Limb (tissue), 2 donors: ENCODE measurements around the gene FAM53B.
A peak's percentile ranks its signal among the peaks of the same experiment; 100 is the strongest.

Experiments
- DNase-seq, 2 donors: peaks; one replicate each; pipeline ENCODE4 v3.0.0-alpha.2; 2016; ENCODE audit errors: extremely low spot score in 2 of 2

The FAM53B gene

DNA sequence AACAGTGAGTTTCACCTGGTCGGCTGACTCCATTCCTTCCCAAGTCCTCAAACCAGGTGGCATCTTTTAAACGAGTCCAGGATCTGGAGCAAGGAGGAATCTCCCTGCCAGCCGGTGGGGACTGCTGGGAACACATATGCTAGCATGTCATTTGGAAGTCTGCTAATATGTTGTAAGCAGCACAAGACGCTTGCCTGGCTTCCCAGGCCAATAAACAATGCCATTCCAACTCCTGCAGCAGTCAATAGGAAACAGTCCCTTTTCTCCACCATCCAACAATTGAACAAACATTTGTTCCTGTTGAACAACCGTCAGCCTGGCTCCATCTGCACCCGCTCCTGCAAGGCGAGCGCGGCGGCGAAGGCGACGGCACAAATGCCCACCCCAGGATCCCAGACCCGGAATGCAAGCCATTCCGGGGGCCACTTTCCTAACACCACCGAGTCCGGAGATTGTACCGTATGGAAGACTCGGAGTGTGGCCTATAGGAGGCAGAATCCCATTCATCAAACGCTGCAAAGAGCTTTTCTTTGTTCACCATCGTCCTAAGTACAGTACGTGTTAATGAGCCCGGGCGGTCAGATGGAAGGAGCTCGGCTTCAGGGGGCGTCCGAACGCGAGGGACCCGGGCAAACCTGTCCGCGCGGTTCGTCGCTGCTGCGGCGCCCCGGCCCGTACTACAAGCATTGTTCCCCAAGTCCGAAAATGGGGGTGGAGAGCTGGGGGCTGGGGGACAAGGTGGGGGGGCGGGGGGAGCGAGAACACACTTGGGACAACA lies 1.6 kb downstream of the FAM53B start:
- DNase-seq: no peak

DNA sequence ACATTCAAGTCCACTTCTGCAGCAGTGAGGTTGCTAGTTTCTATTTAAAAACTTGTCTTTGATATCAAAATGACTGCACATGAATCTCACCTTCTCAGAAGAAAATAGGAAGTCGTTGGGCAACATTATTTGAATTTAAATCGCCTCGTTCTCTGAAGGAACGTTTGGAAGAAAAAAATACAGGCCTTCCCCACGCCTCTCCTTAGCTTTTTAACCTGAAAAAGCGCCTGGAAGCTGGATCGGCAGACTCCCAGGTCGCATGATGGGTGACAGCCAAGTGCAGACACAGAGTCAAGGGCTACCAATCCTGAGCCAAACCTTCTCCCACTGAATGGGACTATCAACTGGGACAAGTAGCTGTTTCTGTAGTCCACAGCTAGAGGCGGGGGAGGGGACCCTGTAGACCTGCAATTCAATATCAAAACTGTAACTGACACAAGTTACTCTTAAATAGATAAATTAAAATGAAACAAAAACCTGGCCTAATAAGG lies 2.2 kb downstream of the FAM53B start:
- no peak for DNase-seq

DNA sequence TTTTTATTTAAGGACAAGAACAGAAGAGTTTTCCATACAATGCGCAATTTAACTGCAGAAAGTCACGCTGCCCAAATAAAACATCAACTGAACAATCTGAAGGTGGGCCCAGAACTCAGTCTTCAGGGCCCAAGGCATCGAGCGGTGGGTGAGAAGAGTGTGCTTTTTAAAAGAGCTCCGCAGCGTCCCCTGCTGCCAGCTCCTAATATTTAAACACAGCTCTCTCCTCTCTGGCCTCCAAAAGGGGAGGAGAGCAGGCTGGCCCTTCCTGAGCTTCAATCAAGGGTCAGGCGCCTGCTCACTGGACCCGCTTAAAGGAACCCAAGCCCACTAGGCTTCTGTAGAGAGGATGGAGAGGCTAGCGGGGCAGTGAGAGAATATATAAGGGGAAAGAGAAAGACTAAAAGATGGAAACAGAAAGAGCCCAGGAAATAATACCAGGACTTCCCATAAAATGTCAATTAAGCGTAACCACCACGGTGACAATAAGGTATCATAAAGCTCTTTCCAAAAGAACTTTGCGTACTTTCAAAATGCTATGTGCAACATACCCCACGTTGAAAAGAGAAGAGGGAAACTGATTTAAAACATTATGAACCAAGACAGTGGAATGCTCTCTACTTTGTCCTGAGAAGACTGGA lies 2.8 kb downstream of the FAM53B start:
- peak; percentile 81 to 86 for DNase-seq

DNA sequence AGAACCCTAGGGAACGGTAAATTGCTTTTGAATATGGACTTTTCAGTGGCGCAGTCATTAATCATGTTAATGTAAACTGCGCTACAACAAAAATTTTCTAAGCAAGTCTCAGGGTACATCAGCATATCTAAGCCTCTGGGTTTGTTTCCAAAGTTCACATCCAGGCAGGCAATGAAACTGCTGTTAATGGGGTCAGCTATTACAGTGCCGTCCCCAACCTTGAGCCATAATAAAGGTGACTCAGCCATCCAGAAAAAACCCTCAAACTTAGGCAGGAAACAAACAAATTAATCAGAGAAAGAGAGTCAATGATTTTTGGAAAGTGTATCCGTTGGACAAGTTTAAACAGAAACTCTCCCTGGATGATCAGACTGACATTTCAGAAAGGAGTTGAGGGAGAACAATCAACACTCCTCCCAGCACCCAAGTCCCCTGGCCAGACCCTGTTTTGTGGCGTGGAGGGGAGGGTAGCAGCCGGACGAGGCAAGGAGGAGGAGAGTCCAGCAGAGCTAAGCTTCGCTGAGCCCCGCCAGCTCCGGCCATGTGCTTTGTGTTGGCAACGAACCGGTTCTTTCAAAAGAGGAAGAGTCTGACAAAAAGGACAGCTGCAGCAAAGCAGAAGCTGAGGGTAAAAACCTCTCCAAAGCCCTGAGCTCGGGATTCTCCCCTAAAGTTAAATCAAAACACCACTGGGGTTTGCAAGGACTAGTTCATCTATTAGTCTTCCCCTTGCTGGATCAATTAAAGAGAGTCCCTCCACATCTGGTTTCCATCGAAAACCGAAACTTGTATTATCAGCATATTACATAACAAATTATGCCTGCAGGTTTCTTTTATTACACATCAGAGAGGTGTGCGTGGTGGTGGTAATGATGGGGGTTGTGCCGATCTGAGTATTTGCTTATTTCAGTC lies 3.6 kb downstream of the FAM53B start:
- DNase-seq: peak in 1 of 2 donors; percentile 58

DNA sequence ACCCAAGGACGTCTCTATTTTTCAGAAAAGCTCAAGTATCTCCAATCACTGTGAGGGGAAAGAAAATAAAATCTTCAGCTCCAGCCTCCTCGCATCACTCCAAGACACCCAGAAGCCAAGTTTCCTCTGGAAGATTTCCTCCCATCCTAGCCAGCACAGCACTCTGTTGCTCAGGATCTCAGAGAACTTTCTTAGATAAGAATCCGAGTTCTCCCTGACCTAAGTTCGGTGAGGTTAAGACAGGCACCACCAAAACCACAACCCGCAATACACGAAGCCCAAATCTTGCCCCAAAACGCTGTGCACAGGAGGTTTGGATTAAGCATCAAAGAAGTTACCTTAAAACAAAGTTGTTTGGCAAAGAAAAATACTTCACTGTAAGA lies 4.2 kb downstream of the FAM53B start:
- DNase-seq: no peak

DNA sequence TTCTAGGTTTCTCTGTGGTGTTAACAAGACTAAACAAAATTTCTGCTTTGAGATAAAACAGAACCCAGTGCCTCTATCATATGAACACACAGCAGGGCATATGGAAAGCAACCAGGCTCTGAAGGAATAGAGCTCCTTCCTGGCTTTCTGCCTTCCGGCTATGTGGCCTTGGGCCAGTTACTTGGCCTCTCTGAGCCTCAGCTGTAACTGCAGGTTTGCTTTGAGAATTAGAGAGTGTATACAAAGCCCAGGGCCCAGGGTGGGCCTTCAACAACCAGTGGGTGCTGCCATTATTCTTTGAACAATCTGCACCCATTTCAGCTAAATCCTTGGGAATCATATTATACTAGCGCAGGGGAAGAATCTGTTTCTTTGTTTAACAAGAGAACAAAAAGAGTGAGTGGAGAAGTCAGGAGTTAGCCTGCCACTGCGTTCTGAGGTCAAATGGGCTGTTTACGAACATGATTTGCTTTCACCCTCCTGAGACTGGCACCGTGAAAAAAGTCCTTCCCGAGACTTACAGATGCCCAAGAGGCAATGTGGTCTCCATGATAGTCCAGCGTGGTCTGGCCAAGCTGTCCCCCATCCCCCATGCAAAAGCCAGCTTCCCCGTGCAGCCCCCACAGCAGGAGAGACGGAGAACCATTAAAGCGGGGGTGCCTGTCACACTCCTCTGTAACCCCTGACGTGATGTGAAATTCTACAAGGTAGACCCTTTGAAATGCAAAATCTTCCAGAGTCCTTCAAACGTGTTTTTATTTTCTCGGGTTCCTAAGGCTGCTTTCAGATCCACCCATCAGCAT lies 4.9 kb downstream of the FAM53B start:
- DNase-seq: no peak

DNA sequence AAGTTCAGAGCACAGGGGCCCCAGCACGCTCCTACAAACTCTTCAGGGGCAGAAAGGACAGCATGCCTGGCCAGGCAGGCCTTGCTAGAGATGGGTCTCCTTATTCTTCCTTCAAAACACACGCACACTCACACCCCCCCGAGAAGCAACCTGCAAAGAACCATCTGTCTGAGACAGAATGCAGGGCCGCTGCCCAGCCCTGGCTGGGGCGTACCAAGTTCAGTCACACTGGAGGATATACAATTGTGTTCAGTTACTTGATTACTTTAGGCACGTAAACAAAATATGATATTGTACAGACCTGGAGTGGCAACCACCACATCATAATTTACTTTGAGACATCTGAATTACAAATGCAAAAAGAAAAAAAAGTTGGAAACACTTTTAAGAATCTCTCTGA lies 5.7 kb downstream of the FAM53B start:
- DNase-seq: no peak

DNA sequence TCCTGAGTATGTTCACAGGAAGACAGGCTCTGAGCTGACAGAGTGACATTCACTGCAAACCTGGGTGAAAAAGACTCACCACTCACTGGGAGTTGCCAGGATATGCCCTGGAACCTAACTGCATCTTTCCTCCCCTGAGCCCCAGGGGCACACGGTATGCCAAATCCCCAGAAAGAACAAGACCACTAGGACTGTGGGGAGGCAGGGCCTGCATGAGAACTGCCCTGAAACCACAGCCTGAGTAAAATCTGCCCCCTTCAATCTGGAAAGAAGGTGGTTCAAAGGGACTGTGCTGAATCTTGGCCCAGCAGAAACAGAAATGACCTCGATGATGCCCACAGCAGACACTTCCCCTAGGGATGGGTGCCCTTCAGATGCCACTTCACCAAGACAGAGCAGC lies 6.5 kb downstream of the FAM53B start:
- DNase-seq: no peak

DNA sequence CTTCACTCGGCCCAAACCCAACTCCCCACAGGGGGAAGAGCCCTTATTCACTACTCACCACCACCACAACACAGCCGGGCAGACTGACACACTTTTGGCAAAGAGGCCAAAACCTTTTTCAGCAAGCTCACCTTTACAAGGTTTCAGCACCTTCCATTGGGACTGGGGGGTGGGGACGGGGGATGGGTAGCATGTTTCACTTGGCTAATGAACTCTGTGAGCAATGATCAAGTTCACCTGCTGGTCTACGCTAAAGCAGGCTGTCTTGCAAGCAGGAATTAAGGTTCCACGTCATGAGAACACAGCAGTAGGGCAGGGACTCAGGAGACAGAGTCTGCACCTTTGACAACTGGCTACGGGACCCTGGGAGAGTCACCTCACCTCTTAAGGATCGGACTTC lies 7.0 kb downstream of the FAM53B start:
- DNase-seq: no peak

DNA sequence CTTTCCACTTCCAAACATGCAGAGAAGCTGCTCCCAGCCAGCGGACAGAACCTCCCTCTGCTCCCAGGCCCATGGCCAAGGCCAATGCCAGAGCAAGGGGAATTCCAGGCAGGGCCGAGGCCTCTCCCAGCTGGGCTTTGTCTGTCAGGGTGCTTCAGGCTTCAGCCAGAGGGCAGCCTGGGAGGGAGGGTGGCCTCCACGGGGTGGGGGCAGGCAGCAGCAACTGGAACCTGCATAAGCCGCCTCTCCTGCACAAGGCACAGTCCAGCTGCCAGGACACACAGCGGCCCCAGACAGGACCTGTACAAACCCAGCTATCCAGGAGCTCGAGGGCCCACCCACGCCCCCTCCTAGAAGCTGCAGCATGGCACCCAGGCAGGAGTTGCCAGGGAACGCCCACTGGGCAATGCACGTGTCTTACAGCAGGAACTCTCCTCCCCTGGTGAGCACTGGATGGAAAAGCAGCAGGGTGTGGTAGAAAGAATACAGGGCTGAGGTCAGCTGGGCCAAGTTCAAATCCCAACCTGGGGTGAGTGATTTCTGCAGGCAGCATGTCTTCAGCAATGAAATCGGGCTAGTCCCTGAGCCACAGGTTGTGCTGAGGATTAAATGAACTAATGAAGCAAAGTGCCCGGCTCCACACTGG lies 7.6 kb downstream of the FAM53B start:
- DNase-seq: no peak

DNA sequence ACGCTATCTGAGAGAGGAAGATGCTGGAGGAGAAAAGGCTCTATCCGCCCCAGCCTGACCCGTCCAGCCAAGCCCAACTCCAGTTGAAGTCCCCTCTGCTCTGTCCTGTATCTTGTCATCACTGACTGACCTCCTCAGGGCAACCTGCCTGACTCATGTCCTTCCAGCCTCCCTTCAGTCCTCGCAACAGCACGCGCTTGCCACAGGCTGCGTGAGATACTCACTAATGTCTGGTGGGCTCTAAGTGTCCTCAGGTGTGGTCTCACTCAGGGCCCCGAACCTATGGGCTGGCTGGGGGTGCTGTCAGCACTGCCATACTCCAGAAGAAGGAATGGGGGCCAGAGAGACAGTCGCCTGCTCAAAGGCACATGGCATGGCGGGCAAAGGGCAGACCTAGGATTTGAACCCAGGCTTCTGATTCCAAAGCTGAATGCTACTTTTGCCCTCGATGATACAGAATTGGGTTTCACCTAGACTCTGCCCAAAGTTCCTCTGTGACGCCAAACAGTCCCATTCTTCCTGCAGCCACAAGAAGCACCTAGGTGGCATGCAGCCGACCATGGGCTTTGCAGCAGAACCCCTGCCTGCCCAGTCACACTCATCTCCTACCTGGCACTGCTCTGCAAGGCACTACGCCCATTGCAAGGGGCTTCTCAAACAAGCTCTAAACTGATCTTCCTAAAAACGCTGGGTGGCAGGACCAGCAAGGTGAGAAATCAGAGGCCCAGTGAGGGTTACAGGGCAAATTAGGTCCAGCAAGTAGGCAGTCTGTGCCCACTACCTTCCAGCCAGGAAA lies 8.5 kb downstream of the FAM53B start:
- DNase-seq: no peak

DNA sequence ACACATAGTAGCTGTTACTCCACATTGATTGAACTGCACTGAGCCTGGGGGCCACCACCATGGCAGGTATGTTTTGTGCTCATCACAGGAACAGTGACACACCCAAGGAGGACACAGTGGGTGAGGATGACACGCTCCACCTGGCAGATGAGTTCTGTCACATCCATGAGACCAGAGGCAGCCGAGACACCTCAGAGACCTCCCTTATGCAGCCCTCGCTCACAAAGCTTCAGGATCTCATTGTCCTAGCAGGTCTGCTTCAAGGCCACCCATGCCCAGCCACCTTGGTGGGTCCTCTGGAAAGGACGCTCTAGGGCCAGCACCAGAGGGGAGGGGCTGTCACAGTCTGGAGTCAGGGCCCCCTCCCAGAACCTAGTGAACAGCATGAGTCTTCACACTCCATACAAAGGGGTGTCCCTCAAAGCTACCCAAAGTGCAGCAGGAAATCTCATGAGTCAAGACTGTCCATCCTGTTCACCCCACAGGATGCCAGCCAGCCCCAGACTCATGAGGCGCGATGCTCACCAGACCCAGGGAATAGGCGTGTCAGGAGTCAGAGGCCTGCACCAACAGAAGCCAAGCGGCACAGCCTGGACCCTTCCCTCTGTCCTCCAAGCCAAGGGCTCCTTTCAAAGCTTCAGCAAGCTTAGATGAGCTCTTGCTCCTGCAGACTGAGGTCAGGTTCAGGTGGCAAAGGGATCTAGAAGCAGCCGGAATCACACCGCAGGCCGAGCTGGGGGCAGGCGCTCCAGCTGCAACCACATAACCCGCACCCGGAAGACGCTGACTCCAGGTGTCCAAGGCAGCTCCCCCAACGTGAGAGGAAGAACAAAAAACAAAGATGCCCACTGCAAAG lies 9.6 kb downstream of the FAM53B start:
- DNase-seq: no peak

DNA sequence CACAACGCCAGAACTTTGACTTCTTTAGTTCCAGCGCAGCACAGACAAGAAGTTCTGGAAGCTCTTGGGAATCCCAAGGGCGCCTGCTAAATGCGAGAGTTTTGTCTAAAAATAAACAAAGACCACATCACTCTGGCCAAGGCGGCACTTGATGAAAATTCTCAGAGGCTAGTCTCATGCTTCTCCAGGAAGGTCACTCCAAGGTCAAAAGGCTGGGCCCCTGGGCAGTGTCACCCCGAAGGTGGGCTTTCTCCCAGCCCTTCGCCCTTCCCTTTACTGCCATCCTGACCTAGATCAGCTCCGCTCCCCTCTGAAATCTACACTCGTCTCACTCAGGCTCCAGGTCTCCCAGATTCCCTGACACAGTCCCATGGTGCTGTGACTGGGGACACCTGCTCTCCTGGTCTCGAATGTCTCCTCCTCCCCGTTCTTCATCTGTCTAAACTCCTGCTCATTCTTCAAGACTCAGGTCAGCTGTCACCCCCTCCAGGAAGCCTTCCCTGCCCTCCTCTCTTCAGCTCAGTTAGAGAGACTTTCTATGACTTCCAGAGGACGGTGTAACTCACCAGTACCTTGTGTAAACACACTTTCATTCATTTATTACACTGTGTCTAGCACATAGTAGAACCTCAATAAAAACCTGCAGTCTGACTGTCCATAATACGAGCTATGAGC lies 10.5 kb downstream of the FAM53B start:
- DNase-seq: no peak

DNA sequence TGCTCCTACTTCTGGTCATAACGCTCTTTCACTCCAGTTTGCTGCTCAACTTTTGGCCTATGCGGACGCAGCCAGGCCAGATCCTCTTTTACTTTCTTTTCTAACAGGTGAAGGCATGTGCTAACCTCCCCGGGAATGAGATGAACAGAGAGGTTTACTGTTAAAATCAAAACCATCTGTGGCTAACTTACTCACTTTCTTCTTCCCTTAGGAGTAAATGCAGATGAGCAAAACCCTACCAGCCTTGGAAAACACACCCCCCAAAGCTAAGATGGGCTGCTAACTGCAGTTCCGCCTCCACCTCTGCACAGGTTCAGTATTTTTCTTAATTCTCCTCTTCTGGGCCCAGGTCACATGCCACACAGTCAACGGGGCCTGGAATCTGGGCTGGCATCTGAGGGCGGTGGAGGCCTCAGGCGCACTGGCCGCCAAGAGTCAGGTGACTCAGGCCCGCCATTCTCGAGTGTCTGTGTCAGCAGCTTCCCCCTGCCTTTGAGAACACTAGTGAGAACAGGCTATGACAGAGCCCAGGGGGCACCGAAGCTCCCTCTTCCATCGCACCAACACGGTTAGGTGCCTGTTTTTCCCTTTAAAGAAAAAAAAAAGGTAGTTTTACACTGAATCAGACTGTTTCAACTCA lies 11.1 kb downstream of the FAM53B start:
- DNase-seq: no peak

DNA sequence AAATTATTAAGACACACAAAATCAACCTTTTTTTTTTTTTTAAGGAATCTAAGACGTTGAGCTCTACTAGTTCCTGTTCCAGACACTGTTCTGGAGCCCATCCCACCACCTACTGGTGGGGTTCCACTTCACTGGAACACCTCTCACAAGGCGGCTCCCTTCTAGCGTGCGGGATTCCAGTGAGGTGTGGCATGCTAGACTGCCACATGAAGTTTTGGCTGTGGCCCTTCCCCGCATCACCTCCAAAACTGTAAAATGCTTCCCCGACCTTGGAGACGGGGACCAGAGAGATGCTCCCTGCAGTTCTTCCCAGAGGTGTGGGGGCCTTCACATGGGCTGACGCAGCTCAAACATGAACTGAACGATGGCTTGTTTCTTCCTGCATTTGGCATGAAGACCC lies 12.6 kb downstream of the FAM53B start:
- no peak for DNase-seq

DNA sequence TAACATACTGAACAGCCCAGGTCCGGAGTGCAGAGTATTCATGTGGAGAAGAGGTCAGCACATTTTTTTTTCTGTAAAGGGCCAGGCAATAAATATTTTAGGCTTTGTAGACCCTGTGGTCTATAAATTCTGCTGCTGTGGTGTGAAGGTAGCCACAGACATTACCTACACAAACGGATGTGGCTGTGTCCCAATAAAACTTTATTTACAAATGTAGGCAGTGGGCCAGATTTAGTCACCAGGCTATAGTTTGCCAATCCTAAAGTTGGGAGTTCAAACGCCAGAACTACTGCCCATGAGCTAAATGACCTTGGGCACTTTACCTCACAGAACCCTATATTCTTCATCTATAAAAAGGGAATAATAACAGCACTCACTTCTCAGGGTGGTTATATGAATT lies 13.4 kb downstream of the FAM53B start:
- no peak for DNase-seq

DNA sequence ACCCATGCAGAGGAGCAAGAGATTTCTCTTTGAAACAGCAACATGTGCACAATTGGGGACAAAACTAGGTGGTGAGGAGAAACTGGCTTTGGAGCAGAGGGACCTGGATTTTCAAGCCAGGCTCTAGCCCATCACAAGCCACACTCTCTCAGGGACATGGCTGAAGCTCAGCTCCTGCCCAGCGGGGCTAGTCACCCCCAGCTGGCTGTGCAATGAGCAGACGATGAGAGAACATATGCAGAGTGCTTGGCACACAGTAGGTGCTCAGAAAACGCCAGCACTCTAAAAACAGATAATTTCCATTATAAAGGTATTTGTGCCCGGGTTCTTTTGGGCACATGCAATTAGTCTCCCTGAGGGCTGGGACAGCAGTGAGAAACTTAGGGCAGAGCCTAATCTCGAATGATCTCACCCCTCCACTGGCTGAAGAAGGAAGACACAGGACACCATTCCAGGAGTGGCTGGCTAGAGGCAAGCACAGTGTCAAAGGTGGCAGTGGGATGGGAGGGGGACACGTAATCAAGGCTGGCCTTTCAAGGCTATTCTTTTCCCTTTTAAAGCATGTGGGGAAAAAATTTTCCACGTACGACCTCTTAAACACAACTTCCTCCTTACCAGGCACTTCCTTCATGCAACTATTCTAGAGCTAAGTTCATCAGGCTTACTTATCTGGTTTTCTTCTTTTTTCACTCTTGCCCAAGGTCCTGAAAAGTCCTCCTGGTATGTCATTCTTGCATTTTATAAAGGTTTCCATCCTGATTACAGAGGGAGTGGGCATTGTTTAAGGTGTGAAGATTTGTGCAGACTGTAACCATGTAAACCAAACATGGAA lies 15.1 kb downstream of the FAM53B start:
- no peak for DNase-seq
